ENCODE data around the gene PIGM.

PIGM gene

DNA sequence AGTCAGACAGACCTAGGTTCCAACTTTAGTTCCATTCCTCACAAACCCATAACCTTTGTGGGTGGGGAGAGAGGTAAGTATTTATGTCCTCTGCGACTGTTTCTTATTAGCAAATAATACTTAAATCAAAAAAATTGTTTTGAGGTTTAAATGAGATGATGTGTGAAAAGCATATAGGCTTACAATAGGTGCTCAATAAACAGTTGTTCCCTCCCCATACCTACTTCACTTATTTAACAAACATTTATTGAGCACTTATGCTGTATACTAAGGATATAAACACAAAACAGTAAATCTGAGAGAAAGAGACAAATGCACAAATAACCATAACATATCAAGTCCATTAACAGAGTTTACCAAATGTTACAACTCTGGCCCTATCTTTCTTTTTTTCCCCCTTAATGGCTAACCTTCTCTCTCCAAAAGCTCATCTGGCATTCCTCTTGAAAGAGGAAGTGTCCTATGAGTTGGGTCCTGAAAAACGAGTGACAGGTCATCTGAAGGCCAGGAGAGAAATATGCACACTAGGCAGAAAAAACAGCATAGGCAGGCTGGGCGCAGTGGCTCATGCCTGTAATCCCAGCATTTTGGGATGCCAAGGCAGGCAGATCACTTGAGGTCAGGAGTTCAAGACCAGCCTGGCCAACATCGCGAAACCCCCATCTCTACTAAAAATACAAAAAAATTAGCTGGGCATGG lies 10.3 kb downstream of the PIGM start:
- DNase-seq, result no peak

DNA sequence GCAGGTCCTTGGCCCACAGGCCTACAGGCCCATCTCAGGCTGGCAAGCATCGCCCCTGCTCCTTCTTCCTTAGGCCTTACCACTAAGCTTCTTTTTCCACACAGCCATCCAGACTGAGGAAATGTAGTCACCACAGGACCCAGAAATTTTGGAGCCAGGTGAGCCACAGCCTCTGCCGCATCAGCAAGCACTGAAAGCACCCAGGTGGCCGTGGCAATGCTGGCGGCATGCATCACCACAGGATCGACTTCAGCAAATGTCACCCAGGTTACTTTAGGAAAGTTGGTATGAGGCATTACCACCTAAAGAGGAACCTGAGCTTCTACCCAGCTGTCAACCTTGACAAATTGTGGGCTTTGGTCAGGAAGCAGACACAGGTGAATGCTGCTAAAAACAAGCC lies 11.6 kb downstream of the PIGM start:
- DNase-seq, result no peak

- no peak for DNase-seq
Measured at GRCh38 chr1:160018900-160019299, 12.9 kb downstream of the PIGM start.

DNA sequence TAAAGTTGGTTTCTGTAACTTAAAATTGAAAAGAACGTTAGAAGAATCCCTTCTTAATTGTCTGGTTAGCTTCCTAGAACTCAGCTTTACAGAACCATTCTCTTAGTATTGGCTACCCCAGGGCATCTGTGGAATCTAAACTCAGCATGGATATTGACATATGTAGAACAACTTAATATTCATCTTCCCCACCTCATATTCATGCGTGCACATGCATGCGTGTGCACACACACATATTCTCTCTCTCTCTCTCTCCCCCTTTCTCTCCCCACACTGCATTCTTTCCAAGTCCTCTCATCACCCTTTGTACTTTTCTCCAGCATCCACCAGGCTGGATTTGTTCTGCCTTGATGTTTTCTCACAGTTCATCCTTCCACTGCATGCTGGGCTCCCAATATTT lies 13.4 kb downstream of the PIGM start:
- DNase-seq, result no peak

DNA sequence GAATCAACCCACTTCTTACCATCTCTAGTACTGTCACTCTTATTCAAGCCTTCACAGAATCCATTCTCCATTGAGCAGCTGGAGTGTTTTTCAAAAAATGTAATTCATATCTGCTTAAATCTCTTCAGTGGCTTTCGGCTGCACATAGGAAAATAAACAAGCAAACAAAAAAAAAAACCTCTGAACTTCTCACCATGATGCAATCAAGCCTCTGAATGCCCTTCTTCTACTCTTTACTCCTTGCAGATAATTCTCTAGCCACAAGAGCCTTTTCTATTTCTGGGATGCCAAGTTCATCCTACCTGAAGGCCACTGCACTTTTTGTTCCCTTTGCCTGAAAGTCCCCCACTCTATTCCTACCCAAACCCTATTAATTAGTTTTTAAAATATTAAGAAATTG lies 14.2 kb downstream of the PIGM start:
- DNase-seq, result no peak

- no peak for DNase-seq
Measured at GRCh38 chr1:160011781-160012180, 20.0 kb downstream of the PIGM start.

DNA sequence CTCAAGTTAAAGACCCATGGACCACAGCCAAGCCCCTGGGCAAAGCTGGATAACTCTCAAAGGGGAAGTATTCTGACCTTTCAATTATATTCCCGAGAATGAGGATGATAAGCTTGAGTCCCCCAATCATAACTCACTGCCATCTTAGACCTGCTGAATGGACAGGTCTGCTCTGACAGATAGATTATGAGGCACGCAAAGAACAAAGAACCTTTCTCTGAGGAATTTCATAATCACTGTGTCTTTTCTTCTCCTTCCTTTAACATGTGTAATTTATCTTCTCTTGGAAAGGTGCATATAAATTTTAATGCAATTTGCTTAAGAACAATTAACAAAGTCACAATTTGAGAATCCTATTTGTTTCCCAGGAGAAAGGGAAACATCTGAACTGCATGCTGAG lies 22.0 kb downstream of the PIGM start:
- no peak for DNase-seq

GRCh38 chr1:160009081-160009480 lies 22.7 kb downstream of the PIGM start:
- DNase-seq, result no peak

DNA sequence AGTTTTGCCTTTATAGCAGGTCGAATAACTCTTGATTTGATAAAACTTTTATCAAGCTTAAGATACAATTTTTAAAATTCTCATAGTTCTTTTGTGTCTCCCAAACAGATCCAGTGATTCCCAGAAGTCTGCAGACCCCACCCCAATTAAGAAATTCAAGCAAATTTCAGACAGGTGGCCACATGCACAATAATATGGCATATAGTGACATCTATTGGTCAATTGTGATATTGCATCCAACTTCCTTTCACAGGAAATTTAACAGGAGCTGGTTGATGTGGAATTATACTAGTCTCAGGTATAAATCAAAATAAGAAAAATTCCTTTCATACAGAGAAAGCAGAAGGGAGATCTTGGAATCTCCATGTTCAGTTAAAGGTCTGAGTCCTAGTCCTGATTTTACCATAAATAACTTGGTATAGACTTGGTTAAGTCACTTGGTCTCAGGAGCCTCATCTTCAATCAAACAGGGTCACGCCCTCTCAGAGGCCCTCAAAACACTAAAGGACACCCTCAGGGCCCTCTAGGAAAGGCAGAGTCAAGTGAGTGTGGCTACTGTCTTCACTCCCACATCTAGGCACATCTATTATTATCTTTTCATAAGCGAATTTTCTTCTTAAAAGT lies 24.1 kb downstream of the PIGM start:
- DNase-seq, result peak; percentile 55

- DNase-seq, result peak; percentile 77
Measured at GRCh38 chr1:160006312-160006940, 25.4 kb downstream of the PIGM start.

DNA sequence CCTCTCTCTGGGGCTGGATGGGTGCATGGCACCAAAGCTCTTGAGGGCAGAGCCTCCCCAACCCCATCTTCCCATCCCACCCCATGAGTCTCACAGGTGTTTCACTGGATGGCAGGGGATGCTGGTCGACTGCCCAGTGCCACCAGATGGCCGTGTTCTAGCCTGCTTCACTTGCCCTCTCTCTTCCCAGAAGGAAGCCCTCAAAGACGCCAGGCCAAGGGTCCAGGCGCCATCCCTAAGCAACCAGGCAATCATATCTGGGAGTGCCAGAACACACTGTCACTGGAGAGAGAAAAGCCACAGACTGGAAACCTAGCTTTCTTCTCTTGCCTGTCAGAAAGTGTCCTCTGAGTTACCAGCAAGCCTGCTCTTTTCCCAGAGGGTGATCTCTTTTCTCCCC lies 26.7 kb downstream of the PIGM start:
- no peak for DNase-seq

- no peak for DNase-seq
Measured at GRCh38 chr1:160004425-160004824, 27.4 kb downstream of the PIGM start.

- no peak for DNase-seq
Measured at GRCh38 chr1:160004001-160004400, 27.8 kb downstream of the PIGM start.

DNA sequence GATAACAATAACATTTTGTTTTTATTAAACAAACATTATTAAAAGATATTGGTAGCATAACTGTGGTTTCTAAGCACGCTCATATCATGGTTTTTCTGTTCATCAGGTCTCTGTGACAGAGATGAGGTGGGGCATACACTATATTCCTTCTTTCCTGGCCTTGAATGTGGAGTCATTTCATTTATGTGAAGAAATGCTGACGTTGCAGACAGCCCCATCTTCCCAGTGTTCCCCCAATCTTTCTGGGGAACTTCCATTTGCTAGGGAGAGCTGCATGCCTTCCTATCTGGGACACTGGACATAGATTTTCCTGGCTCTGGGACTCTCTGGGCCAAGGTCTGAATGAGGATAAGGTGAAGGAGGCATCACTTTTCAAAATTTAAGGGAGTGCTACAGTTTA lies 30.4 kb downstream of the PIGM start:
- no peak for DNase-seq

GRCh38 chr1:159999204-159999603 lies 32.6 kb downstream of the PIGM start:
- DNase-seq, result no peak

DNA sequence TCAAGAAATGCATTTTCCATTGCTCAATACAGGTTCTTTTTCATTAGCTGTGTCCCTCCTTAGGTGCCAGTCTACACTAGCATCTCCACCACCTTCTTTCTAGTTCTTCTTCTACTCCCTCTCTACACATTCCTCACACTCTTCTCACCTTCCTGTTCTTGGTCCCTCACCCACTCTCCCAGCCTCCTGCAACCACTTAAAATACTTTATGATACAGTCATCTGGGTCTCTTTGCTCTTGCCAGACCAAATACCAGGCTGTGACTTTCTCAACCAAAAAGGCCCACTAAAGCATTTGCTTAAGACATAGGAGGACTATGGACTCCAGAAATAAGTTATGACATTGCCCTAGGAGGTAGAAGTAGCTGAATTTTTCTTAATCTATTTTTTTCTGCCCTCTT lies 35.1 kb downstream of the PIGM start:
- no peak for DNase-seq

DNA sequence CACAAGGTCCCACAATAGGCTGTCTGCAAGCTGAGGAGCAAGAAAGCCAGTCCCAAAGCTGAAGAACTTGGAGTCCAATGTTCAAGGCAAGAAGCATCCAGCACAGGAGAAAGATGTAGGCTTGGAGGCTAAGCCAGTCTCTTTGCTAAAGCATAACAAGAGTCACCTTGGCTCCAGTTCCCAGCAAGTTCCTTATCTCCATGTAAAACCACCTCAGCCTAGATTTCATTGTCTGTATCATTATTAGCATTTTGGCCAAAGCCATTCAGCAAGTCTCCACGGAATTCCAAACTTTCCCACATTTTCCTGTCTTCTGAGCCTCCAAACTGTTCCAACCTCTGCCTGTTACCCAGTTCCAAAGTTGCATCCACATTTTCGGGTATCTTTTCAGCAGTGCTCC lies 36.9 kb downstream of the PIGM start:
- DNase-seq, result no peak

GRCh38 chr1:159993911-159994310 lies 37.9 kb downstream of the PIGM start:
- no peak for DNase-seq

DNA sequence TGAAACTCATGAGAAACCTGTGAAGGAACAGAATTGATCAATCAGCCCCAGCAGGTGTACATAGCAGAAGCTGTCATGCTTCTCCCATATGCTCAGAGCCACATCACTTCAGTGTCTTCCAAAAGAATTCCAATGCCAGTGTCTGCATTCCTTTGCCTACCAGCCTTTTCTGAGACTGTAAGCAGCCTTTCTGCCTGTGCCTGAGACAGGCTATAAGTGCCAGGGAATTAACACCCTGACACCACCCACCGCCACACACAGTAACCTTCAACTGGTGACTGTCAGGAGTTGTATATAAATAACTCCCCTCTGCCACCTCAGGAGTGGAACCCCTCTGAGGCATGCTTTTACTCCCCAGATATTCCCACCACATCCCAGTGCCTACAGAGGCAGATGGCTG lies 39.6 kb downstream of the PIGM start:
- DNase-seq, result no peak

DNA sequence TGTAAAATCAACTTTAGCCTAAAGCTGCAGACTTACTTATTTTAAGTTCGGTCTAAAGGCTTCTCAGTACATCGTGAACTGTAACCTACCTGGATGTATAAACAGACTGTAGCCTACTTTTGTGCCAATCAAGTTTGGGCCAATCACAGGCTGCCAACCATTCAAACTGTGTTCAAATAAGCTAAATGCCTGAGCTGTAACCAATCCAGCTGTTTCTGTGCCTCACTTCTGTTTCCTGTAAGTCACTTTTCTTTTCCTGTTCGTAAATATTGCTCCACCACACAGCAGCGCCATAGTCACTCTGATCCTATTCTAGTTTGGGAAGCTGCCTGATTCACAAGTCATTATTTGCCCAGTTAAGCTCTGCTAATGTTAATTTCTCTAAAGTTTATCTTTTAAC lies 40.3 kb downstream of the PIGM start:
- peak; percentile 12 for DNase-seq

DNA sequence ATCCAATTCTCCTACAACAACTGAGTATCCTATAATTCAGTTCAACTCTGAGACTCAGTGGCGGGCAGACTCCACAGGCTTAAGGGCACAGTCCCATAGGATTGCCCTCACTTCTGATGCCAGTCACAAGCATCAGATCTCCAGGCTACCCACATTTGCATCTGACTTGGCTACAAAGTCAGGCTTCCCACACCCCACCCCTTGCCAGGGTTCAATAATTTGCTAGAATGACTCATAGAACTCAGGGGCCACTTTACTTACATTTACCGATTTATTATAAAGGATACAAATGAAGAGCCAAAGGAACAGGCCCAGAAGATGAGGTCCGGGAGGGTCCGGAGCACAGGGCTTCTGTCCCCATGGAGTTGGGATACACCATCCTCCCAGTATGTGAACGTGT lies 41.8 kb downstream of the PIGM start:
- DNase-seq, result no peak

DNA sequence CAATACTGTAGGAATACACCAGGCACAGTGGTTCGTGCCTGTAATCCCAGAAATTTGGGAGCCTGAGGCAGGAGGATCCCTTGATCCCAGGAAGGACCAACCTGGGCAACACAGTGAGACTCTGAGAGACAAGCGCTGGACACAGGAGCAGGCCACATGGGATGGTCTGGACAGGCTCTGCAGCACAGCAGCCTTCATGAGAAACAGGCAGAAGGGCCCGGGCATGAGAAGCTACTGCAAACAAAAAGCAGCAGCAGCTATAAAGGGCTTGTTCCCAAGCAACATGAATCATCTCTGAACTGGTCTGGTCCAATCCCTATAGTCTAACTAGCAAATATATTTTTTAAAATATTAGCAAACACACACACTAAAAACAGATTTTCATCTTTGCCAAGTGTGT lies 42.2 kb downstream of the PIGM start:
- no peak for DNase-seq

GRCh38 chr1:159988006-159988405 lies 43.8 kb downstream of the PIGM start:
- DNase-seq, result no peak

GRCh38 chr1:159987186-159987585 lies 44.6 kb downstream of the PIGM start:
- DNase-seq, result no peak

DNA sequence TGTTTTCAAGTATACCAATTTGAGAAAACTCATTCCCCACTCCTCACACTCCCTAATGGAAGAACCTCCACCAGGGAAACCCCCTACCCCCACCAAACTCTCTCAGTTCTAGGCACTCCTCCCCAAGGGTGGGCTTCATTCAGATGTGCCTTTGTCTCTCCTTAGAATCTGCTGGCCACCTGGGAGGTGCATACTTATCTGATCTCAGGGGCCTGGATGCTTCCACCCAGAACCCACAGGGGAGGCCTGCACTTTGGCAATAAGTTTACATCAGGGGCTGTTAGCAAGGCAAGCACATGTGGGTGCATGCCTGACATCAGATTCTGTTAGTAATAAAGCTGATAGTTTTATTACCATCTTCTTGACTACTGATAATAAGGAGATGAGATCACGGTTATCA lies 45.3 kb downstream of the PIGM start:
- DNase-seq, result no peak
